GM12872 (cell line): Measurements from ENCODE around the gene PHF12.

ENCODE experiments used
- TF ChIP-seq, protein P1 (sequence below): IDR thresholded peaks from 3 replicates; pipeline ENCODE4 v1.5.1; 2011; ENCODE audit warnings: low read depth, mild to moderate bottlenecking, low read length, moderate library complexity; ENCODE audit not compliant: insufficient read depth

PHF12 gene

DNA sequence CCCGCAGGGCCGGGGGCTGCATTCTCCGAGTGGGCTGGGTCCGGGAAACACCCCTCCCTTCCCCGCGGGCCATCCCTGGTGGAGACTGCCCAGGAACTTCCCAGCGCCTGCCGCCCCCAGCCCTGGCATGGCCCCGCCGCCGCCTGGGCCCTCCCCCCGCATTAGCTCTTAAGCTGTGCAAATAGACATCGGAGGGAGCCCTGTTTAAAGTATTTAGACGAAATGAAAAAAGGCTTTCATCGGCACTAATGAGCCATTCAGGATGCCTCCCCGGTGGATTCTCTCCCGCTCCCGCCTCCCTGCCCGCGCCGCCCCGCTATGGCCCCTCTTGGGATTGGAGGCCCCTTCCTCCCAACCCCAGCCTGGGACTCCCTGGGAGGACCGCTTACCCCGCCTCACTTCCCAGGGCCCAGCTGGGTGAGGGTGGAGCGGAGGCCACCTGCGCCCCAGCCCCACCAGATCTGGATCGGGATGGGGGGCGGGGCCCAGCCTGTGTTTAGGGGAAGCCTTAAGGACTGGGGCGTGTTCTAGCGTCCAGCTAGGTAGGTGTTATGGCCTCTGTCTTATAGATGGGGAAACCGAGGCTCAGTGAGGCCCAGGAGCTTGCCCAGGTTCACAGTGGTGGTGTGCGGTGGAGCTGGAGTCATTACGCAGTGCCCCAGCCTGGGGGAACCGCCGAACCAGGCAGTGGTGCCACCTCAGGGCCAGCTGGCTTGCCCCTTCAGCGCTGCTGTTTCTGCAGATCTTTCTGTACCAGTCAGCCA is 34.8 kb upstream of the PHF12 start:
- TF ChIP-seq, protein P1, sequence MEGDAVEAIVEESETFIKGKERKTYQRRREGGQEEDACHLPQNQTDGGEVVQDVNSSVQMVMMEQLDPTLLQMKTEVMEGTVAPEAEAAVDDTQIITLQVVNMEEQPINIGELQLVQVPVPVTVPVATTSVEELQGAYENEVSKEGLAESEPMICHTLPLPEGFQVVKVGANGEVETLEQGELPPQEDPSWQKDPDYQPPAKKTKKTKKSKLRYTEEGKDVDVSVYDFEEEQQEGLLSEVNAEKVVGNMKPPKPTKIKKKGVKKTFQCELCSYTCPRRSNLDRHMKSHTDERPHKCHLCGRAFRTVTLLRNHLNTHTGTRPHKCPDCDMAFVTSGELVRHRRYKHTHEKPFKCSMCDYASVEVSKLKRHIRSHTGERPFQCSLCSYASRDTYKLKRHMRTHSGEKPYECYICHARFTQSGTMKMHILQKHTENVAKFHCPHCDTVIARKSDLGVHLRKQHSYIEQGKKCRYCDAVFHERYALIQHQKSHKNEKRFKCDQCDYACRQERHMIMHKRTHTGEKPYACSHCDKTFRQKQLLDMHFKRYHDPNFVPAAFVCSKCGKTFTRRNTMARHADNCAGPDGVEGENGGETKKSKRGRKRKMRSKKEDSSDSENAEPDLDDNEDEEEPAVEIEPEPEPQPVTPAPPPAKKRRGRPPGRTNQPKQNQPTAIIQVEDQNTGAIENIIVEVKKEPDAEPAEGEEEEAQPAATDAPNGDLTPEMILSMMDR = no peak

- TF ChIP-seq, protein P1 = no peak
Measured at GRCh38 chr17:28983286-28984230, 32.2 kb upstream of the PHF12 start.

DNA sequence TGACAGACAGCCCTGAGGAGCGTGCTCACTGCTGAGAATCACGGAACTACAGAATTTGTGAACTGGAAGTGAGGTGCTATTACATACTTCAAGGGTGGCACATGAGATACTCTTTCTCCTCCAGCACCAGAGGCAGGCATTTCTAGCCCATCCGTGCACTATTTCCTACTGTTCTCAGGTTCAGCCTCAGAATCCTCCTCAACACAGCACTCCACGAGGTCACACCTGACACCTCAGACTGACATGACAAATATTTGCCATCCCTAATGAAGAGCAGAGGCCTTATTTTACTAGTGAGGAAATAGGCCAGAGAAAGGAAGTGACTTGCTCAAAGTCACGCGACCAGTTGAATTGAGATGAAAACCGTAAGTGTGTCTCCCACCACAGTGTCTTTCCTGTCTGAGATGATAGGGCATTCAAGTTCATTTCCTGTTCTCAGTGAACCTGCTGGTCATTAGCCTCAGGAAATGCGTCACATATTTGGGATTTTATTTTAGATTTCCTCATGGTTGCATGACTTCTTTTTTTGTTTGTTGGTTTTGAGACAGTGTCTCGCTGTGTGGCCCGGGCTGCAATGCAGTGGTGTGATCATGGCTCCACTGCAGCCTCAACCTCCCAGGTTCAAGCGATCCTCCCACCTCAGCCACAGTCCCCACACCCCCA is 30.9 kb upstream of the PHF12 start:
- TF ChIP-seq, protein P1 = no peak

- TF ChIP-seq, protein P1 = no peak
Measured at GRCh38 chr17:28978356-28978964, 27.1 kb upstream of the PHF12 start.

DNA sequence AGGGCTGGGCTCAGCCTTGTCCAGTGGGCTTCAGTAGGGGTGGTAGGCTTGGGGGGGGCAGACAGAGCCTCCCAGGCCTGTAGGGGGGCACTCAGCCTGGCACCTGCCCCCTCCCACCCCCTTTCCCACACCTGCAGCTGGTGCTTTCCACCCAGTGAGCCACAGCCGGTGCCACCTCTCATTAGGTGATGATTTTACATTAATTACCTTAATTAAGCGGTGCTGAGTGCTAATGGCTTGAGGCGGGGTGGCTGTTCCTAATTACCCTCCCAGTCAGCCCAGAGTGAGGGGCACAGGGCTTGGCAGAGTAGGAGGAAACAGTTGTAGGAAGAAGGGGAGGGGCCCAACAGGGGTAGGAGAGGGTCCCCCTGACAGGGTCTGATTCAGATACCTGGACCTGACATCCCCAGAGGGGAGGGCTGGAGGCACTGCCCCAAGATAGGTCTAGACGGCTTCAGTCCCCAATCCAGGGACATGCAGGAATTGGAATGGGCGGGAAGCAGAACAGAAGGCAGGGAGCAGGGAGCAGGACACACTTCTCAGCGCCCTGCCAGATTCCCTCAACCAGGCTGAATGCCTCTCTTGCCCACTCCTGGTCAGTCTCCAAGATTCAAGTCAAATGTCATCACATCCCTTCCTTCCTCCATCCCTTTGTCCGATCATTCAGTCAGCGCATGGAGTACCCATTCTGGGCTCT is 26.5 kb upstream of the PHF12 start:
- TF ChIP-seq, protein P1 = no peak

DNA sequence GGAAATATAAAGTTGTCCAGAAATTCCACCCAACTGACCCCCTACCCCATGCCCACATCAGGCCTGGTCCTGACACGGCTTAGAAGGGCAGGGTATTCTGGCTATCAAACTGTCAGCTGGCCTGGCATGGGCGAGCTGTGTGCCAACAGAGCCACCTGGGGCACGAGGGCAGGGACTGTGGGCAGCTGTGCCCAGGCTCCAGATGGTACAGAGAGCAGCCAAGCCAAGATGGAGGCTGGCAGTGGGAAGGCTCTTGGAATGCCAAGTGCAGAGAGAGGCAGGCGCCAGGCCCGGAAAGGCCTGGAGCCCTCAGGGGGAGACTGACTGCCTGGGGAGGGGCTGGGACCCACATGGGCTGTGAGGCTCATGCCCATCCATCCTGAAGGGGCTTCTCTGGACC is 24.3 kb upstream of the PHF12 start:
- TF ChIP-seq, protein P1 = no peak
